ENCODE measurements around the gene SLC25A13.

- TF ChIP-seq EZH2 (IDR thresholded peaks at IDR 0.05; ENCODE audit: insufficient read depth, poor library complexity, severe bottlenecking) (no peak), EZH2phosphoT487 (IDR thresholded peaks at IDR 0.05; ENCODE audit: insufficient read depth, low read depth) (no peak)
Observed at GRCh38 chr7:96342049-96342448, 20.2 kb upstream of the SLC25A13 start.
